HG03354 (cell line): ENCODE measurements around the gene DRD3.

Experiments
- ATAC-seq: cut with Tn5 transposase; IDR thresholded peaks from one replicate; pipeline ENCODE4 v1.9.1; 2021; ENCODE audit warnings: mild to moderate bottlenecking; ENCODE audit not compliant: unreplicated experiment, poor library complexity, severe bottlenecking

DRD3 gene

GRCh38 chr3:114083112-114083511, 95.7 kb downstream of the DRD3 start:
- ATAC-seq: no peak

- no peak for ATAC-seq
Measured at GRCh38 chr3:114081037-114081436, 97.8 kb downstream of the DRD3 start.

GRCh38 chr3:114080201-114080600, 98.7 kb downstream of the DRD3 start:
- ATAC-seq: no peak

DNA sequence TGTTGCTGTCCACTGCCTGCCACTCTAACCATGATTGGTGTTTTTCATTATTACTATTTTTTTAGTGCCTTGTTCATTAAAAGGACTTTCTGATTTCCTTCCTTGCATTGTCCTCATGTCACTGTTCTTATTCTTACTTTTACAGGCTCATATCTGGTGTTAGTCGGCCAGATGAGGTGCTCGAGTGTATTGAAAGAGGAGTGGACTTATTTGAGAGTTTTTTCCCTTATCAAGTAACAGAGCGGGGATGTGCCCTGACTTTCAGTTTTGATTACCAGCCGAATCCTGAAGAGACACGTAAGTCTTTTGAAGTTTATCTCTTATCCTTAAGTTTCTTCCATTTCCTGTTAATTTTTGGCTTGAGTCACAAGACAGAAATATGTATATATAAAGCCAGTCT, 99.1 kb downstream of the DRD3 start:
- ATAC-seq: no peak

DNA sequence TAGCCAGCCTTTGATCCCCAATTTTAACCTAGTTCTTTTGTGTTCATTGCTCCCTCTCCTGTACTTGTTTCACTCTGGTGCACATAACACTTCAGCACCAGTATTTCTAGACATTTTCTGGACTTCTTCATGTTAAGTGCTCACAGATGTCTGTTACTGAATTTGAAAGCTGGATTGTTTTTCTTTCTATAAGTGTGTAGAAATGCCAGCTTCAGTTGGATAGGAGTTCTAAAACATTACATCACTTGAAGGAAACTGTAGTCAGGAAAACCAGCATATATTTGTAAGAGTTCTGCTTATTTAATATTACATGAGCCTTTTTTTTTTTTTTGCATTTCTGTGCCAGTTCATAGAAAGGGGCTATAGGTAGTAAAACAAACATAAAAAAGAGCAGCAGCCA, 100.7 kb downstream of the DRD3 start:
- ATAC-seq: no peak
